ENCODE measurements around the gene DMRT3.
"Not testable (repeated sequence)": the region's sequence is repeated elsewhere in the genome, so short reads cannot be mapped to it uniquely, and the experiment has no call there.

DMRT3 gene

DNA sequence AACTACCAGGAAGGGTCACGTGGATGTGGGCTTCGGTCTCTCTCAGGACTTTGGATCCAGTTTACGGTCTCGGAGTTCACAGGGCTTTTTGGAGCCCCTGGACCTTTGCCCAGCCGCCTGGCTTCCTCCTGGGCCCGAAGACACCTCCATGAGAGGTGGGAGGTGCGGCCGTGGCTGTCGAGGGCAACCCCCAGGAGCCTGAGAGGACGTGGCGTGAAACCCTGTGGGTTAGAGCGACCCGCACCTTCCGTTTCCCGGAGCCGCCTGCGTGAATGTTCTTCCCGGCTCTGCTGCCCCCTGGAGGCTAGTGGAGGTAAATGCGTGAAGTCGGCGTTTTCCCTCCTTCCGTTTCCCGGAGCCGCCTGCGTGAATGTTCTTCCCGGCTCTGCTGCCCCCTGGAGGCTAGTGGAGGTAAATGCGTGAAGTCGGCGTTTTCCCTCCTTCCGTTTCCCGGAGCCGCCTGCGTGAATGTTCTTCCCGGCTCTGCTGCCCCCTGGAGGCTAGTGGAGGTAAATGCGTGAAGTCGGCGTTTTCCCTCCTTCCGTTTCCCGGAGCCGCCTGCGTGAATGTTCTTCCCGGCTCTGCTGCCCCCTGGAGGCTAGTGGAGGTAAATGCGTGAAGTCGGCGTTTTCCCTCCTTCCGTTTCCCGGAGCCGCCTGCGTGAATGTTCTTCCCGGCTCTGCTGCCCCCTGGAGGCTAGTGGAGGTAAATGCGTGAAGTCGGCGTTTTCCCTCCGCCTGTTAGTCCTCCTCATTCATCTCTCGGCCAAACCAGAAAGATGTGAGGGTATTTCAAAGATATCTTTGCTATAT is 22.1 kb downstream of the DMRT3 start:
- in situ Hi-C loops (cut with HindIII; ENCODE audit: low sequenced_read_pairs) = not testable (repeated sequence)

- in situ Hi-C loops (cut with HindIII; ENCODE audit: low sequenced_read_pairs) = no loop called here
Measured at GRCh38 chr9:1001838-1002237, 25.4 kb downstream of the DMRT3 start.

DNA sequence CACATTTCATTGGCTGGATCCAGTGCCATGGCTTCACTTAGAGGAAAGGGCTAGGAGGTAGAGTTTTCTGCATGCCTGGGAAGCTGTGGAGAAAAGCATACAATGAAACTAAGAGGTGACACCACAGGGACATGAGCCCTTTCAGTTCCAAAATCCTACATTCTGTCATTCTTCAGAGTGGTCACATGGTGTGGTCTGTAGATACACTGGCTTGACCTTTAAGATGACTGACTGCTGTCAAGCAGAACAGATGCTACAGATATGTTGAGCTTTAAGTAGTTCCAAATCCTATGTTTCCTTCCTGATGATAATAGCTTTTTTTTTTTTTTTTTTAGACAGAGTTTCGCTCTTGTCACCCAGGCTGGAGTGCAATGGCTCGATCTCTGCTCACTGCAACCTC is 26.2 kb downstream of the DMRT3 start:
- in situ Hi-C loops (cut with HindIII; ENCODE audit: low sequenced_read_pairs) = no loop called here

- in situ Hi-C loops (cut with HindIII; ENCODE audit: low sequenced_read_pairs) = no loop called here
Measured at GRCh38 chr9:1005043-1005667, 28.7 kb downstream of the DMRT3 start.

GRCh38 chr9:1007312-1007711 is 30.9 kb downstream of the DMRT3 start:
- in situ Hi-C loops (cut with HindIII; ENCODE audit: low sequenced_read_pairs) = no loop called here

DNA sequence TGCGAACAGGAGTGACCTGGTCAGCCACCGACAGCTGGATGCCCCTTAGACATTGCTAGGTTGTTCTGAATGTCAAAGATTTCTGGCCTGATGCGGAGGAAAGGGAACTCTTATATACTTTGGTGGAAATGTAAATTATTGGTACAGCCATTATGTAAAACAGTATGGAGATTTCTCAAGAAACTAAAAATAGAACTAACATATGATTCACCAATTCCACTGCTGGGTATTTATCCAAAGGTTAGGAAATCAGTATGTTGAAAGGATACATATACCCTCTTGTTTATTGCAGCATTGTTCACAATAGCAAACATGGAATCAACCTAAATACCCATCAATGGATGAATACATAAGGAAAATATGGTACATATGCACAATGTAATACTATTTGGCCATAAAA is 31.8 kb downstream of the DMRT3 start:
- in situ Hi-C loops (cut with HindIII; ENCODE audit: low sequenced_read_pairs) = no loop called here

DNA sequence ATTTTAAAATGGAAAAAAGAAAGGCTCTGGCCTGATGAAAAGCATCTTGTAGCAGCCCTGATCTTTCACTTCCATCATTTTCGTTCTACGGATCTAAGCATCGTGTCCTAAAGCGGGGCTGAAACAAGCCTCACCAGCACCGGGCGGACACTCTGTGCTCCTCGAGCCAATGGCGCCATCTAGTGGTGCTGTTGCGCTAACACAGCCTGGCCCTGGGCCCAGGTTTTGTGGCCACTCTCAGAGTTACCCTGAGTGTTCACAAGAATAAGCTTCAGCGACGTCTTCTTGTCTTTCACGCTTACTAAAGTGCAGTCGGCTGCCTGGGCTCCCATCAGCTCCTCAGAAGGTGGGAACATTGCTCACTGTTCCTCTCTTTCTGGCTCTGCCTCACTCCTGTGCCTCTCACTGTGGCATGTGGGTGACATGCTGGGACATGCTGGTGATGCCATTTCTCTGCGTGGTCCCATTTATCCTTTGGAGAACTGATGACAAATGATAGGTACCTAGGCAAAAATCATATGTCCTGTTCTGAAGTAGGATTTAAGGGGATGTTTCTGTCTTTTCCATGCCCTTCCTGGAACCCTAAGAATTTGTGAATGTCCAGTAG is 32.7 kb downstream of the DMRT3 start:
- in situ Hi-C loops (cut with HindIII; ENCODE audit: low sequenced_read_pairs) = no loop called here

DNA sequence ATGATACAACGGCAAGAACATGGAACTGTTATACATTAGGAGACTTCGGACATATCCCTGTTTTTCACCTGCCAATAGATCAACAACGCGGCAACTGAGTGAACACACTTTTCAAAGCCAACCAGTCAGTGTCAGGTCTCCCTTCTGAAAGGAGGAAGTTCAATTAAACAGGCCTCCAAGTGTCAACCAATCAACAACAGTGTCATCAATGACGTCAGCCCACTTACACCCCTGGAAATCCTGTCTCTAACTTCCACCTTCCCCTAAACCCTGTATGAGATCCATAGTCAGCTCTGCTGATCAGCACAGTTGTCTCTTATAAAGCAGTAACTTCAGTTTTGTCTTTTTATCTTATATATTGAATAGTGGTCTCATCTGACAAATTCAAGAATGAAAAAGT is 36.6 kb downstream of the DMRT3 start:
- in situ Hi-C loops (cut with HindIII; ENCODE audit: low sequenced_read_pairs) = no loop called here

- in situ Hi-C loops (cut with HindIII; ENCODE audit: low sequenced_read_pairs) = no loop called here
Measured at GRCh38 chr9:1014225-1014624, 37.8 kb downstream of the DMRT3 start.

GRCh38 chr9:1014640-1015039 is 38.2 kb downstream of the DMRT3 start:
- in situ Hi-C loops (cut with HindIII; ENCODE audit: low sequenced_read_pairs) = no loop called here

GRCh38 chr9:1018121-1018520 is 41.7 kb downstream of the DMRT3 start:
- in situ Hi-C loops (cut with HindIII; ENCODE audit: low sequenced_read_pairs) = no loop called here

GRCh38 chr9:1024112-1024511 is 47.7 kb downstream of the DMRT3 start:
- in situ Hi-C loops (cut with HindIII; ENCODE audit: low sequenced_read_pairs) = no loop called here

DNA sequence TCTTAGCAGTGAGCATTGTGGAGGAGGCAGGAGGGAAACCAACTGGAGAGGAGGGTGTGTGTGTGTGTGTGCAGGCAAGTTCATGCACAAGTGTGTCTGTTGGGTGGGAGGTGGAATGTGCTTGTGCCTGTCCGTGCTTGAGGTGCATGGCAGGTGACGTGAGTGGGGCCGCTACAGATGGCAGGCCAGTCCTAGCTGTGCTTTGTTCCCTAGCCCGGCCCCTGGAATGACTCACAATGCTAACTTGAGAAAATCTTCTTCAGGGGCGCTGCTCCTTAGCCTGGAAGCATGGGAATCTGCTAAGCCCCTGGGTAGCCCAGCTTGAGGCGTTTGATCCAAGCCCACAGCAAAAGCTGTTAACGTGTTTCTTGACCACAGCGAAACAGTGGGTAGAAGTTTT is 48.7 kb downstream of the DMRT3 start:
- in situ Hi-C loops (cut with HindIII; ENCODE audit: low sequenced_read_pairs) = no loop called here

DNA sequence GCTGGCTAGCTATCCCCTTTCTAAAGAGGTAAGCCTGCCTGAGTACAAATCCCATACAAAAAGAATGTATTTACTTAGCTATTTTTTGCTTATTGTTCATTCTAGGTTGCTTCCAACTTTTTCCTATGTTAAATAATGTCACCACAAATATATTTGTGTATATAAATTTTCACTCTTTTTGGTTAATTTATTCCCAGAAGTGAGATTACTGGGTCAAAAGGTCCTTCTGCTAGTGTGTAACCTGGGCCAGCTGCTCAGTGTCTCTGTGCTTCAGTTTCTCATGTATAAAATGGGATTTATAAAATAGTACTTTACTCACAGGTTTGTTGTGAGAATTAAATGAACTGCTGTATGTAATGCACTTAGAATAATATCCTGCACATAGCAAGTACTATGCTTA is 49.8 kb downstream of the DMRT3 start:
- in situ Hi-C loops (cut with HindIII; ENCODE audit: low sequenced_read_pairs) = no loop called here

DNA sequence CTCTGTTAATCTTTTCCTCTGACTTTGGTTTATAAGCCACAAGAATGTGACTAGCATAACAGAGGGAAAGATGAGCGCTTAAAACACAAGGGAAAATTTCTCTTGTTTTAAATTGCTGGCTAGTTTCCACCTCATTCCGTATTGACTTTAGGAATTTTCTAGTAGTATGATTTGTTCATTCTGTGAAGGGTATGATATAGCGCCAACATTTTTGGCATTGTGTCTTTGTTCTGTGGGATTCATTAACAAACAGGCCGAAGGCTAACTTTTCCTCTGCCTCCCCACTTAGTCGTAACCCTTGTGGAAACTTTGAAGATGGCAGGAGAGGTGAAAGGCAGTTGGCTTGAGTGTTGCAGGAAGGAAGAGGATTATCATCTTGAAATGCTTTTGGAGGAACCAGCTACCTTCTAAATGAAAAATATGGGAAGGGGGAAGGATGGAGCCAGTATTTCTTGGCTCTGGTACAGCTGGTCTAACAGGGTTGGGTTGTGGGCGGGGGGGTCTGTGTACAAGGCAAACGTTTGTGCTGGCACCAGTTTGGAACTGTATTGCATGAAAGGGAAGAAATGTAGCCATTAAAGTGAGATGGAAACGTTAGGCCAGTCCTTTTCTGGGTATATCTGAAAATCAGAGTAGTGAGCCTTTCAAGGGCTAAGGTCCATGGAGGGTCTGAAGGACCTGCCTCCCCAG is 52.2 kb downstream of the DMRT3 start:
- in situ Hi-C loops (cut with HindIII; ENCODE audit: low sequenced_read_pairs) = no loop called here

DNA sequence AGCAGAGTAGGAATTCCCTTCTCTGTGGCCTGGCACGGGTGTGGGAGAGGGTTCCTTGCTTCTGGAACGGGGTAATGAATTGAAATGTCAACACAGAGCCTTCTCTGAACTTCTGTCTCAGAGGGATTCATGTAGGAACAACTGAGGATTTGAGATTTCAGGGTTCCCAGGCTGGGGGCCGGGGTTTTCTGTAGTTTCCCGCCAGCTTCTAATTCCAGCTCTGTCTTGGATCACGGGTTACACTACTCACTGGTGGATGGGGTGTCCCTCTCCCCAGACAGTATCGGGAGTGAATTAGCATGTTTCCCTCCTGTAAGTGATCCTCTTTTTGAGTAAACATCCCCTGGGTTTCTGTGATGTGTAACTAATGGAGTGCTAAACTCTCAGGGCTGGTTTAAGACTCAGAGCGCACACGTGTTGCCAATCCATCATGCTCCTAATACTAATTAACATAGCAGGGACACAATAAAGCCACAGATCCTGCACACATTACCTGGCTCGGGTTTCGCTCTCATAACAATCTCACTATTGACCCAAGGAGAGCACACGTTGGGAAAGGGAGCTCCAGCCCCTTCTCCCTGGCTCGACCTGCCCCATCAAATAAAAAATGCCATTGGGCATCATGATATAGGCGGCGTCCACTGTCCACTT is 55.6 kb downstream of the DMRT3 start:
- in situ Hi-C loops (cut with HindIII; ENCODE audit: low sequenced_read_pairs) = no loop called here

GRCh38 chr9:1034271-1034670 is 57.8 kb downstream of the DMRT3 start:
- in situ Hi-C loops (cut with HindIII; ENCODE audit: low sequenced_read_pairs) = no loop called here

GRCh38 chr9:1039589-1039988 is 63.1 kb downstream of the DMRT3 start:
- in situ Hi-C loops (cut with HindIII; ENCODE audit: low sequenced_read_pairs) = no loop called here
